Transverse colon (tissue), 4 donors: ENCODE results near the gene RFX1. TPM values are rescaled to one million over a fixed set of nuclear protein-coding genes. Genes with fewer than 3 reads are reported as not detected.

Experiments
- DNase-seq: peaks from one replicate; pipeline ENCODE4 v3.0.0-alpha.2; 2019
- H3K27ac ChIP-seq, 4 donors: fragments of 200-600 bp; sonication (generic); 2 replicates each; pipeline ENCODE4 v1.5.1; 2016 to 2018; ENCODE audit warnings: inconsistent platforms in 4 of 4
- H3K27me3 ChIP-seq: fragments of 200-600 bp; sonication (generic); 2 replicates; pipeline ENCODE4 v1.5.1; 2017; ENCODE audit warnings: inconsistent platforms
- H3K36me3 ChIP-seq, 4 donors: fragments of 200-600 bp; sonication (generic); 2 replicates each; pipeline ENCODE4 v1.5.1; 2017 to 2019; ENCODE audit warnings: inconsistent platforms in 4 of 4
- H3K4me1 ChIP-seq, 4 donors: fragments of 200-600 bp; sonication (generic); 2 replicates each; pipeline ENCODE4 v1.5.1; 2017 to 2020; ENCODE audit warnings: inconsistent platforms in 4 of 4
- H3K4me3 ChIP-seq, 4 donors: fragments of 200-600 bp; sonication (generic); 1 replicate in 1 of 4; 2 replicates in 3 of 4; pipeline versions ENCODE4 v1.5.1 to v1.6.1; 2017 to 2019; ENCODE audit warnings: inconsistent platforms in 4 of 4
- H3K9me3 ChIP-seq, 2 donors: fragments of 200-600 bp; sonication (generic); 2 replicates each; pipeline ENCODE4 v1.5.1; 2017 to 2019; ENCODE audit warnings: inconsistent platforms in 2 of 2
- CTCF ChIP-seq, 5 experiments: fragments of 200-600 bp in 3 of 5; fragments of 450-650 bp in 2 of 5; sonication (generic) in 3 of 5; IDR thresholded peaks; 1 replicate in 2 of 5; 2 replicates in 3 of 5; pipeline ENCODE4 v1.5.1; 2016 to 2017; ENCODE audit warnings: antibody characterized with exemption in 5 of 5, inconsistent platforms in 3 of 5, mild to moderate bottlenecking in 2 of 5, moderate library complexity in 1 of 5
- EP300 ChIP-seq: sonication (generic); formaldehyde crosslinking; IDR thresholded peaks from one replicate; pipeline ENCODE4 v1.6.1; 2017; ENCODE audit warnings: antibody characterized with exemption, low read depth
- POLR2A ChIP-seq: fragments of 450-650 bp; IDR thresholded peaks from one replicate; pipeline ENCODE4 v1.6.1; 2016; ENCODE audit warnings: antibody characterized with exemption, mild to moderate bottlenecking, moderate library complexity
- POLR2AphosphoS5 ChIP-seq, 3 donors: sonication (generic); formaldehyde crosslinking; IDR thresholded peaks; one replicate each; pipeline ENCODE4 v1.6.1; 2016; ENCODE audit warnings: antibody characterized with exemption in 3 of 3
- WGBS, 2 donors: methylation state at CpG; one replicate each; pipeline ENCODE4 v1.1.5; 2018; ENCODE audit warnings: low coverage in 1 of 2; 5-methylcytosine and 5-hydroxymethylcytosine counted together
- in situ Hi-C, 4 donors: fragments of 200-750 bp; cut with MboI; loops; one replicate each; pipeline versions ENCODE4 v1.15.0 to v1.15.1; 2017; ENCODE audit warnings: low sequenced_read_pairs in 3 of 4, low pct_ligation_motif_present in 1 of 4, low pct_unique_long_range_greater_than_20kb in 1 of 4
- intact Hi-C: fragments of 100-400 bp; cut with DNase I; formaldehyde crosslinking; loops from one replicate; pipeline ENCODE4 v1.15.1; 2023; ENCODE audit warnings: low total_unique reads
- total RNA-seq, 4 donors: library from RNA; depleted of rRNA; stranded (reverse); fragments of >200 nt; gene quantifications; one replicate each; pipeline ENCODE4 v1.1.0, GENCODE V29; 2016

The RFX1 gene
- 1 to 10 TPM; 3.7 to 9.0 (median 8.1) TPM for total RNA-seq

- WGBS, 2 donors = 1% methylated on average over 48 of the region's 58 CpGs; no CpG with 5 or more reads in 1 of the 2 donors
- H3K4me1 ChIP-seq = peaks cover 4 to 34% (median 29%) of the 10 kb centered on the region in 4 donors
- peak within 1 kb of the TSS; percentile 100 for H3K27ac ChIP-seq
- intact Hi-C loops (no loop called here), in situ Hi-C loops (no loop called here)
- H3K9me3 ChIP-seq = no peaks in the 10 kb centered on the region
- no peaks in the 10 kb centered on the region for H3K36me3 ChIP-seq
- DNase-seq = peak; percentile 100
- H3K4me3 ChIP-seq = peak within 1 kb of the TSS; percentile 94 to 98 (median 96)
- peak in 2 of 3 donors; percentile 4 to 18 for TF ChIP-seq POLR2AphosphoS5 (IDR thresholded peaks at IDR 0.05)
- no peak for TF ChIP-seq CTCF (IDR thresholded peaks at IDR 0.05)
- TF ChIP-seq EP300 = no peak
- no peaks in the 10 kb centered on the region for H3K27me3 ChIP-seq
These were observed at the start of gene RFX1 for GRCh38 chr19:14006085-14006765. RFX1 (minus strand) TSS chr19:14006320; CDS start chr19:13993843, 12,477 bp downstream.

GRCh38 chr19:14055396-14055795, 49.3 kb upstream of the RFX1 start:
- no peaks in the 10 kb centered on the region for H3K36me3 ChIP-seq
- TF ChIP-seq EP300 (no peak), CTCF (IDR thresholded peaks at IDR 0.05) (no peak), POLR2A (no peak), POLR2AphosphoS5 (IDR thresholded peaks at IDR 0.05) (no peak)
- no peak for DNase-seq
- no peak overlapping the region for H3K27ac ChIP-seq
- WGBS, 2 donors = 96% methylated on average over 3 of the region's 3 CpGs; no CpG with 5 or more reads in 1 of the 2 donors
- peaks cover 0 to 16% (median 12%) of the 10 kb centered on the region in 4 donors for H3K4me1 ChIP-seq
- intact Hi-C loops = loop anchor here (5.0 kb wide), 1 partner anchor 847 kb away; no protein-coding TSS in a partner anchor
- no peak overlapping the region for H3K4me3 ChIP-seq
- in situ Hi-C loops = loop anchor here (10.0 to 25.0 kb wide), 4 partner anchors 161 to 468 kb away; partner anchors contain the start of gene NANOS3 (in 1 of the 4)
- H3K9me3 ChIP-seq = no peaks in the 10 kb centered on the region
- H3K27me3 ChIP-seq = peaks cover 34% of the 10 kb centered on the region

- intact Hi-C loops = loop anchor here (5.0 kb wide), 1 partner anchor 848 kb away; no protein-coding TSS in a partner anchor
- no peaks in the 10 kb centered on the region for H3K9me3 ChIP-seq
- peaks cover 28% of the 10 kb centered on the region for H3K27me3 ChIP-seq
- H3K27ac ChIP-seq = no peak overlapping the region
- H3K4me1 ChIP-seq = peaks cover 0 to 16% (median 12%) of the 10 kb centered on the region in 4 donors
- in situ Hi-C loops = loop anchor here (10.0 to 25.0 kb wide), 4 partner anchors 160 to 467 kb away; partner anchors contain the start of gene NANOS3 (in 1 of the 4)
- H3K4me3 ChIP-seq = no peak overlapping the region
- H3K36me3 ChIP-seq = no peaks in the 10 kb centered on the region
- TF ChIP-seq POLR2A = no peak
- TF ChIP-seq EP300 = no peak
- TF ChIP-seq POLR2AphosphoS5 (IDR thresholded peaks at IDR 0.05) = no peak
- TF ChIP-seq CTCF (IDR thresholded peaks at IDR 0.05) = no peak
- no peak for DNase-seq
- WGBS, 2 donors = 63% methylated on average over 11 of the region's 11 CpGs; no CpG with 5 or more reads in 1 of the 2 donors
These were observed 48.6 kb upstream of the RFX1 start for GRCh38 chr19:14054721-14055120.

- Histone ChIP-seq H3K36me3 (no peaks in the 10 kb centered on the region), H3K27me3 (peaks cover 22% of the 10 kb centered on the region), H3K4me3 (no peak overlapping the region), H3K4me1 (peaks cover 0 to 14% (median 12%) of the 10 kb centered on the region in 4 donors), H3K9me3 (no peaks in the 10 kb centered on the region), H3K27ac (no peak overlapping the region)
- in situ Hi-C loops (loop anchor here (10.0 to 25.0 kb wide), 4 partner anchors 159 to 467 kb away; partner anchors contain the start of gene NANOS3 (in 1 of the 4)), intact Hi-C loops (no loop called here)
- WGBS, 2 donors = 75 to 83% methylated on average over 1 to 6 of the region's 6 CpGs
- no peak for TF ChIP-seq POLR2A
- no peak for TF ChIP-seq POLR2AphosphoS5 (IDR thresholded peaks at IDR 0.05)
- TF ChIP-seq EP300 = no peak
- no peak for TF ChIP-seq CTCF (IDR thresholded peaks at IDR 0.05)
- no peak for DNase-seq
These were observed 48.0 kb upstream of the RFX1 start for GRCh38 chr19:14054099-14054498.
